Heart left ventricle (tissue), 16 donors: ENCODE results near the gene PDE9A. TPM values are rescaled to one million over a fixed set of nuclear protein-coding genes. Genes with fewer than 3 reads are reported as not detected.

Experiments used
- ATAC-seq, 4 donors: fragments of 200-7000 bp; cut with Tn5 transposase; one replicate each; pipeline ENCODE4 v1.9.1; 2020 to 2022; ENCODE audit warnings: moderate library complexity in 4 of 4, mild to moderate bottlenecking in 3 of 4, moderate number of reproducible peaks in 1 of 4
- DNase-seq, 5 donors: peaks; one replicate each; pipeline ENCODE4 v3.0.0-alpha.2; 2020
- H3K27ac ChIP-seq, 12 donors: fragments of 200-600 bp; sonication (generic) in 4 of 12; one replicate each; pipeline versions ENCODE4 v1.5.0 to v1.8.0; 2016 to 2022; ENCODE audit warnings: mild to moderate bottlenecking in 2 of 12
- H3K27me3 ChIP-seq, 9 donors: fragments of 200-600 bp; sonication (generic) in 2 of 9; one replicate each; pipeline versions ENCODE4 v1.5.1 to v1.8.0; 2016 to 2022; ENCODE audit warnings: mild to moderate bottlenecking in 3 of 9
- H3K36me3 ChIP-seq, 9 donors: fragments of 200-600 bp; sonication (generic) in 2 of 9; one replicate each; pipeline versions ENCODE4 v1.5.0 to v1.8.0; 2018 to 2022; ENCODE audit warnings: mild to moderate bottlenecking in 2 of 9
- H3K4me1 ChIP-seq, 12 donors: fragments of 200-600 bp; sonication (generic) in 4 of 12; one replicate each; pipeline versions ENCODE4 v1.5.0 to v1.8.0; 2016 to 2022; ENCODE audit warnings: mild to moderate bottlenecking in 3 of 12
- H3K4me3 ChIP-seq, 12 donors: fragments of 200-600 bp; sonication (generic) in 4 of 12; one replicate each; pipeline versions ENCODE4 v1.5.0 to v1.8.0; 2017 to 2022; ENCODE audit warnings: mild to moderate bottlenecking in 9 of 12, moderate library complexity in 4 of 12
- H3K9me3 ChIP-seq, 12 donors: fragments of 200-600 bp; sonication (generic) in 4 of 12; one replicate each; pipeline versions ENCODE4 v1.5.0 to v1.8.0; 2016 to 2022; ENCODE audit warnings: mild to moderate bottlenecking in 1 of 12
- CTCF ChIP-seq, 12 donors: fragments of 200-600 bp; sonication (generic) in 4 of 12; IDR thresholded peaks; one replicate each; pipeline versions ENCODE4 v1.5.0 to v1.8.0; 2018 to 2022; ENCODE audit warnings: antibody characterized with exemption in 12 of 12, mild to moderate bottlenecking in 5 of 12
- POLR2A ChIP-seq, 2 donors: fragments of 450-650 bp; IDR thresholded peaks; one replicate each; pipeline ENCODE4 v1.6.1; 2017; ENCODE audit warnings: antibody characterized with exemption in 2 of 2, mild to moderate bottlenecking in 2 of 2, moderate library complexity in 2 of 2
- whole genome bisulfite sequencing, 4 donors: extraction: QIAGEN DNeasy Blood & Tissue Kit in 2 of 4; methylation state at CpG; one replicate each; pipeline versions ENCODE4 v1.1.5 to v1.1.7; 2013 to 2018; 5-methylcytosine and 5-hydroxymethylcytosine counted together
- intact Hi-C, 10 donors: fragments of 100-400 bp; cut with DNase I; formaldehyde crosslinking; loops; one replicate each; pipeline versions ENCODE4 v1.11.1 to v1.14.2; 2022
- polyA plus RNA-seq, 2 donors: library from polyadenylated mRNA; stranded (reverse); fragments of 200-250 nt; gene quantifications; one replicate each; pipeline ENCODE4 v1.2.3, GENCODE V29; 2013
- total RNA-seq, 9 donors: library from RNA; depleted of rRNA in 2 of 9; stranded (reverse); fragments of >200 nt in 2 of 9; fragmentation: NEBNext Ultra II Directional in 3 of 9; extraction: Animal tissue kit (Norgen Biotek cat#: 25700) in 3 of 9; gene quantifications; one replicate each; pipeline versions ENCODE4 v1.1.0 to v1.2.4, GENCODE V29; 2016 to 2023
- donor health status: ischemic (EF 13 %, LVEDD 7.1; RV severe dilation, severe dysfunction).
- donor health status: healthy with polysubstance abuse.
- donor health status: DM: no; HTN: yes; CAD: no.
- donor health status: DM: no; HTN: no; CAD: no.
- donor health status: ischemic (EF 25% LVEDD 6.9; RV normal size, moderate dysfunction).
- donor health status: ischemic (EF 25% LVEDD 5.7; RV mildly dilated, moderate dysfunction).
- donor health status: healthy.
- donor health status: DM: yes; HTN: yes; CAD: no.
- donor health status: ischemic (EF 35%, LVEDD 5.7; RV mildly dilated, moderate dysfunction).
- donor health status: nonischemic (EF 11% LVEDD 7.7; RV severe dilation, severe dysfunction).
- donor health status: DM: yes; HTN: yes; CAD: no.
- donor health status: PGD.
- donor health status: ischemic (EF 29% LVEDD 5.4; RV normal size, mild dysfunction).
- donor health status: nonischemic (EF 23%, LVEDD 6.1; RV moderate dilation, normal function).

PDE9A gene
- total and polyA plus RNA-seq, 11 donors, result 1.5 to 4.0 (median 3.1) TPM

- Histone ChIP-seq H3K9me3 (no peaks in the 10 kb centered on the region), H3K27ac (peak overlapping the region in 6 of 12 donors; percentile 3 to 84 (median 49)), H3K4me3 (no peak overlapping the region), H3K4me1 (peaks cover 0 to 40% (median 12%) of the 10 kb centered on the region in 12 donors), H3K27me3 (no peaks in the 10 kb centered on the region), H3K36me3 (no peaks in the 10 kb centered on the region)
- peak in 1 of 5 donors; percentile 54 for DNase-seq
- peak in 3 of 4 donors; percentile 14 to 60 (median 24) for ATAC-seq
- intact Hi-C loops, result loop anchor here in 2 of 10 donors (10.0 kb wide), 2 partner anchors 71 to 91 kb away; partner anchors contain the start of gene PDE9A (in 1 of the 2)
- 82 to 90% (median 86%) methylated on average over 16 to 22 of the region's 22 CpGs for WGBS, 4 donors
- no peak for TF ChIP-seq POLR2A (IDR thresholded peaks at IDR 0.05)
- TF ChIP-seq CTCF (IDR thresholded peaks at IDR 0.05), result no peak
Measured at GRCh38 chr21:42745511-42746239, 92.3 kb downstream of the PDE9A start.

GRCh38 chr21:42746240-42746592 is 92.8 kb downstream of the PDE9A start:
- DNase-seq (peak in 1 of 5 donors; percentile 56), ATAC-seq (no peak)
- H3K4me1 ChIP-seq, result peaks cover 0 to 36% (median 10%) of the 10 kb centered on the region in 12 donors
- intact Hi-C loops, result loop anchor here in 2 of 10 donors (10.0 kb wide), 2 partner anchors 71 to 91 kb away; partner anchors contain the start of gene PDE9A (in 1 of the 2)
- peak in 1 of 12 donors; percentile 7 for TF ChIP-seq CTCF (IDR thresholded peaks at IDR 0.05)
- no peak for TF ChIP-seq POLR2A (IDR thresholded peaks at IDR 0.05)
- H3K4me3 ChIP-seq, result peak overlapping the region in 1 of 12 donors; percentile 35
- 61 to 84% (median 65%) methylated on average over 7 of the region's 7 CpGs for WGBS, 4 donors
- no peaks in the 10 kb centered on the region for H3K9me3 ChIP-seq
- no peaks in the 10 kb centered on the region for H3K27me3 ChIP-seq
- no peaks in the 10 kb centered on the region for H3K36me3 ChIP-seq
- peak overlapping the region in 8 of 12 donors; percentile 3 to 90 (median 49) for H3K27ac ChIP-seq

GRCh38 chr21:42746593-42747275 is 93.3 kb downstream of the PDE9A start:
- no peaks in the 10 kb centered on the region for H3K9me3 ChIP-seq
- peak overlapping the region in 8 of 12 donors; percentile 3 to 90 (median 49) for H3K27ac ChIP-seq
- H3K36me3 ChIP-seq, result no peaks in the 10 kb centered on the region
- TF ChIP-seq POLR2A (IDR thresholded peaks at IDR 0.05) (no peak), CTCF (IDR thresholded peaks at IDR 0.05) (no peak)
- ATAC-seq (peak in 2 of 4 donors; percentile 47 to 56), DNase-seq (peak in 4 of 5 donors; percentile 40 to 81 (median 58))
- 73 to 87% (median 79%) methylated on average over 17 to 21 of the region's 21 CpGs for WGBS, 4 donors
- peaks cover 0 to 32% (median 8%) of the 10 kb centered on the region in 12 donors for H3K4me1 ChIP-seq
- intact Hi-C loops, result loop anchor here in 2 of 10 donors (10.0 kb wide), 2 partner anchors 72 to 92 kb away; partner anchors contain the start of gene PDE9A (in 1 of the 2)
- H3K4me3 ChIP-seq, result peak overlapping the region in 1 of 12 donors; percentile 35
- H3K27me3 ChIP-seq, result no peaks in the 10 kb centered on the region
